ENCODE results near the gene MYH10.
"Not testable (repeated sequence)": the region's sequence is repeated elsewhere in the genome, so short reads cannot be mapped to it uniquely, and the experiment has no call there.

MYH10 gene

GRCh38 chr17:8664456-8665126 lies 34.1 kb upstream of the MYH10 start:
- H3K27me3 ChIP-seq (replicated peaks; ENCODE audit: control insufficient read depth, insufficient read depth, low read length), result peaks cover 2% of the 10 kb centered on the region
- no peak overlapping the region for H3K4me3 ChIP-seq (replicated peaks; ENCODE audit: low read depth, low read length)
- no peak for TF ChIP-seq CTCF (IDR thresholded peaks at IDR 0.05; ENCODE audit: insufficient read depth, low read length, poor library complexity, severe bottlenecking)
- no peaks in the 10 kb centered on the region for H3K36me3 ChIP-seq (ENCODE audit: control insufficient read depth, insufficient read depth, low read length)
- DNase-seq (ENCODE audit: extremely low read depth, insufficient read length), result no peak

DNA sequence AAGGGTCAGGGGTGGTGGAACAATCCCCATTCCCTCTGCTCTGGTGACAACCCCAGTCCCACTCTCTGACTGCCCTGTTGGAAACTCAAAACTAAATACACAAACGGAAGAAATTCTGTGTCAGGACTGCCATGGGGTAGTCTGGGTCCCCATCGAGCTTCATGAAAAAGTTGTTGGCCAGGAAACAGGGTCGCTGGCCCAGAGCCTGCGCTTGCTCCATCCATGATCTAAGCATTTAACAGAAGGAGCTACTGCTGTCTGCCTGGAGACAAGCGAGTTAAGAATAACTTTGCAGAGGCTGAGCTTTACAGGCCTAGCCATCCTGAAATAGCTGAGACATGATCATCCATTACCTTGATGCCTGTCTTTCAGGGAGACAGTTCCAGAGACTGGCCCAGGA lies 32.4 kb upstream of the MYH10 start:
- H3K27me3 ChIP-seq (replicated peaks; ENCODE audit: control insufficient read depth, insufficient read depth, low read length), result peaks cover 2% of the 10 kb centered on the region
- TF ChIP-seq CTCF (IDR thresholded peaks at IDR 0.05; ENCODE audit: insufficient read depth, low read length, poor library complexity, severe bottlenecking), result no peak
- H3K36me3 ChIP-seq (ENCODE audit: control insufficient read depth, insufficient read depth, low read length), result no peaks in the 10 kb centered on the region
- DNase-seq (ENCODE audit: extremely low read depth, insufficient read length), result no peak
- H3K4me3 ChIP-seq (replicated peaks; ENCODE audit: low read depth, low read length), result no peak overlapping the region

GRCh38 chr17:8662076-8662831 lies 31.7 kb upstream of the MYH10 start:
- Histone ChIP-seq H3K36me3 (ENCODE audit: control insufficient read depth, insufficient read depth, low read length) (no peaks in the 10 kb centered on the region), H3K4me3 (replicated peaks; ENCODE audit: low read depth, low read length) (no peak overlapping the region), H3K27me3 (replicated peaks; ENCODE audit: control insufficient read depth, insufficient read depth, low read length) (peaks cover 2% of the 10 kb centered on the region)
- TF ChIP-seq CTCF (IDR thresholded peaks at IDR 0.05; ENCODE audit: insufficient read depth, low read length, poor library complexity, severe bottlenecking), result no peak
- no peak for DNase-seq (ENCODE audit: extremely low read depth, insufficient read length)

DNA sequence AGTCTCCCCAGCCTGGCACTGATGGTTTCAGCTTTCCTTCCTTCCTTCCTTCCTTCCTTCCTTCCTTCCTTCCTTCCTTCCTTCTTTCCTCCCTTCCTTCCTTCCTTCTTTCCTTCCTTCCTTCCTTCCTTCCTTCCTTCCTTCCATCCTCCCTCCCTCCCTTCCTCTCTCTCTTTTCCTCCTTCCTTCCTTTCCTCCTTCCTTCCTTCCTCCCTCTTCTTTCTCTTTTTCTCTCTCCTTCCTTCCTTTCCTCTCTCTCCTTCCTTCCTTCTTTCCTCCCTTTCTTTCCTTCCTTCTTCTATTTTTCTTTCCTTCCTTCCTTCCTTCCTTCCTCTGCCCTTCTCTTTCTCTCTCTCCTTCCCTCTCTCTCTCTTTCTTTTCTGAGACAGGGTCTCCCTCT lies 30.2 kb upstream of the MYH10 start:
- not testable (repeated sequence) for H3K4me3 ChIP-seq (replicated peaks; ENCODE audit: low read depth, low read length); H3K27me3 ChIP-seq (replicated peaks; ENCODE audit: control insufficient read depth, insufficient read depth, low read length); H3K36me3 ChIP-seq (ENCODE audit: control insufficient read depth, insufficient read depth, low read length); DNase-seq (ENCODE audit: extremely low read depth, insufficient read length)

- Histone ChIP-seq H3K4me3 (replicated peaks; ENCODE audit: low read depth, low read length) (no peak overlapping the region), H3K36me3 (ENCODE audit: control insufficient read depth, insufficient read depth, low read length) (no peaks in the 10 kb centered on the region), H3K27me3 (replicated peaks; ENCODE audit: control insufficient read depth, insufficient read depth, low read length) (no peaks in the 10 kb centered on the region; the same call in 1 of the 2 replicates)
- TF ChIP-seq CTCF (IDR thresholded peaks at IDR 0.05; ENCODE audit: insufficient read depth, low read length, poor library complexity, severe bottlenecking), result no peak
- no peak for DNase-seq (ENCODE audit: extremely low read depth, insufficient read length)
These were observed 29.4 kb upstream of the MYH10 start for GRCh38 chr17:8659758-8660410.

DNA sequence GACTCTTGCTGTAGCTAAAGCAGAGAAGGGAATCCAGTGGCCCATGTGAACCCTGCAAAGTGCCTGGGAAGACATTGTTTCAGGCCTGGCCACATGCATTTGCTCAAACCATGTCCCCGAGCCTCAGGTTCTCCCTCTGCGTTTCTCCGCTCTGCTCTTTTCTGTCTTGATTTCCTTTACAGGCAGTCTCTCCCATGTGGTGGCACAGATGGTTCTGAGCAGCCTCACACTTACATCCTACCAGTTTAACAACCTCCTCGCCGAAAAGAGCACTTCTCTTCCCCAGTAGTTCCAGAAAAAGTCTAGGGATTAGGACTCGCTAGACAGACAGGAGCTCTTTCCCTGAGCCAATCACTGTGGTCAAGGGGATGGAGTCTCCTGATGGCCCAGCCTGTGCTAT lies 28.3 kb upstream of the MYH10 start:
- DNase-seq (ENCODE audit: extremely low read depth, insufficient read length), result no peak
- Histone ChIP-seq H3K36me3 (ENCODE audit: control insufficient read depth, insufficient read depth, low read length) (no peaks in the 10 kb centered on the region), H3K4me3 (replicated peaks; ENCODE audit: low read depth, low read length) (no peak overlapping the region), H3K27me3 (replicated peaks; ENCODE audit: control insufficient read depth, insufficient read depth, low read length) (no peaks in the 10 kb centered on the region; the same call in 1 of the 2 replicates)
- TF ChIP-seq CTCF (IDR thresholded peaks at IDR 0.05; ENCODE audit: insufficient read depth, low read length, poor library complexity, severe bottlenecking), result no peak

Data from GM06990 (cell line).